OCI-LY3 (cell line): ENCODE measurements around the gene SMPX.

ENCODE experiments used
- H2AFZ ChIP-seq: fragments of 200-600, 300-600 bp; shearing (Covaris generic); 2 replicates; pipeline ENCODE4 v1.6.0; 2014; ENCODE audit warnings: antibody characterized with exemption, low read depth, low read length
- H3K27ac ChIP-seq: fragments of 200-600, 300-600 bp; sonication (generic); 2 replicates; pipeline ENCODE4 v1.5.1; 2014; ENCODE audit warnings: mild to moderate bottlenecking, low read length, moderate library complexity, mixed read lengths
- H3K27me3 ChIP-seq: fragments of 200-600, 300-600 bp; sonication (generic); 2 replicates; pipeline ENCODE4 v1.6.1; 2014; ENCODE audit warnings: low read depth, low read length, mixed read lengths
- H3K36me3 ChIP-seq: fragments of 200-600, 300-600 bp; sonication (generic); replicated peaks from 2 replicates; pipeline ENCODE3; 2014; ENCODE audit warnings: low read depth, low read length, mixed read lengths
- H3K4me1 ChIP-seq: fragments of 300-600, 200-600 bp; sonication (generic); 2 replicates; pipeline ENCODE4 v1.6.1; 2014; ENCODE audit warnings: low read length, mixed read lengths
- H3K4me2 ChIP-seq: fragments of 200-600, 300-600 bp; sonication (generic); 2 replicates; pipeline ENCODE4 v1.6.1; 2014; ENCODE audit warnings: low read length, mixed read lengths
- H3K4me3 ChIP-seq: fragments of 300-600, 200-600 bp; sonication (generic); 2 replicates; pipeline ENCODE4 v1.5.1; 2014; ENCODE audit warnings: antibody characterized with exemption, mild to moderate bottlenecking, low read length, moderate library complexity
- H3K79me2 ChIP-seq: fragments of 300-600, 200-600 bp; shearing (Covaris generic); 2 replicates; pipeline ENCODE4 v1.6.1; 2014; ENCODE audit warnings: mild to moderate bottlenecking, low read length, mixed read lengths
- H3K9ac ChIP-seq: fragments of 300-600, 200-600 bp; shearing (Covaris generic); 2 replicates; pipeline ENCODE4 v1.6.0; 2014; ENCODE audit warnings: mild to moderate bottlenecking, low read length, moderate library complexity
- H3K9me3 ChIP-seq: fragments of 200-600, 300-600 bp; shearing (Covaris generic); 2 replicates; pipeline ENCODE4 v1.6.1; 2014; ENCODE audit warnings: low read length, mixed read lengths; ENCODE audit not compliant: insufficient read depth
- H4K20me1 ChIP-seq: fragments of 200-600, 300-600 bp; sonication (generic); 2 replicates; pipeline ENCODE4 v1.6.1; 2016; ENCODE audit warnings: low read length, mixed read lengths; ENCODE audit not compliant: insufficient read depth
- EZH2phosphoT487 ChIP-seq: fragments of 200-600 bp; shearing (Covaris generic); IDR thresholded peaks from 2 replicates; pipeline ENCODE4 v1.6.1; 2018; ENCODE audit warnings: antibody characterized with exemption, mixed run types, low read depth
- TF ChIP-seq, protein P1 (sequence below): fragments of 200-600, 300-600 bp; sonication (generic); IDR thresholded peaks from 2 replicates; pipeline ENCODE4 v1.5.1; 2014; ENCODE audit warnings: antibody characterized with exemption, low read length, low read depth

The SMPX gene

GRCh38 chrX:21741364-21741763 is 16.6 kb downstream of the SMPX start:
- Histone ChIP-seq H3K27me3 (peaks cover 3% of the 10 kb centered on the region), H3K79me2 (no peaks in the 10 kb centered on the region), H3K9me3 (no peaks in the 10 kb centered on the region), H3K4me2 (no peak overlapping the region), H3K27ac (no peak overlapping the region), H3K4me1 (no peaks in the 10 kb centered on the region), H3K4me3 (no peak overlapping the region), H3K36me3 (no peaks in the 10 kb centered on the region), H4K20me1 (no peaks in the 10 kb centered on the region), H2AFZ (no peak overlapping the region), H3K9ac (no peak overlapping the region)
- TF ChIP-seq, protein P1, sequence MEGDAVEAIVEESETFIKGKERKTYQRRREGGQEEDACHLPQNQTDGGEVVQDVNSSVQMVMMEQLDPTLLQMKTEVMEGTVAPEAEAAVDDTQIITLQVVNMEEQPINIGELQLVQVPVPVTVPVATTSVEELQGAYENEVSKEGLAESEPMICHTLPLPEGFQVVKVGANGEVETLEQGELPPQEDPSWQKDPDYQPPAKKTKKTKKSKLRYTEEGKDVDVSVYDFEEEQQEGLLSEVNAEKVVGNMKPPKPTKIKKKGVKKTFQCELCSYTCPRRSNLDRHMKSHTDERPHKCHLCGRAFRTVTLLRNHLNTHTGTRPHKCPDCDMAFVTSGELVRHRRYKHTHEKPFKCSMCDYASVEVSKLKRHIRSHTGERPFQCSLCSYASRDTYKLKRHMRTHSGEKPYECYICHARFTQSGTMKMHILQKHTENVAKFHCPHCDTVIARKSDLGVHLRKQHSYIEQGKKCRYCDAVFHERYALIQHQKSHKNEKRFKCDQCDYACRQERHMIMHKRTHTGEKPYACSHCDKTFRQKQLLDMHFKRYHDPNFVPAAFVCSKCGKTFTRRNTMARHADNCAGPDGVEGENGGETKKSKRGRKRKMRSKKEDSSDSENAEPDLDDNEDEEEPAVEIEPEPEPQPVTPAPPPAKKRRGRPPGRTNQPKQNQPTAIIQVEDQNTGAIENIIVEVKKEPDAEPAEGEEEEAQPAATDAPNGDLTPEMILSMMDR: no peak
- TF ChIP-seq EZH2phosphoT487: no peak

- Histone ChIP-seq H3K9me3 (no peaks in the 10 kb centered on the region), H3K4me2 (no peak overlapping the region), H3K4me1 (no peaks in the 10 kb centered on the region), H3K79me2 (no peaks in the 10 kb centered on the region), H3K36me3 (no peaks in the 10 kb centered on the region), H3K4me3 (no peak overlapping the region), H2AFZ (no peak overlapping the region), H3K27ac (no peak overlapping the region), H4K20me1 (no peaks in the 10 kb centered on the region), H3K27me3 (no peaks in the 10 kb centered on the region), H3K9ac (no peak overlapping the region)
- TF ChIP-seq EZH2phosphoT487: no peak
- TF ChIP-seq, protein P1: no peak
These were observed 17.3 kb downstream of the SMPX start for GRCh38 chrX:21740329-21741274.

GRCh38 chrX:21738950-21739287 is 19.0 kb downstream of the SMPX start:
- H3K9ac ChIP-seq: no peak overlapping the region
- H3K4me2 ChIP-seq: no peak overlapping the region
- no peaks in the 10 kb centered on the region for H3K79me2 ChIP-seq
- TF ChIP-seq, protein P1: no peak
- no peak for TF ChIP-seq EZH2phosphoT487
- H3K9me3 ChIP-seq: no peaks in the 10 kb centered on the region
- H3K4me1 ChIP-seq: no peaks in the 10 kb centered on the region
- peaks cover 7% of the 10 kb centered on the region for H3K27me3 ChIP-seq
- no peak overlapping the region for H3K4me3 ChIP-seq
- H3K27ac ChIP-seq: no peak overlapping the region
- H4K20me1 ChIP-seq: no peaks in the 10 kb centered on the region
- H3K36me3 ChIP-seq: no peaks in the 10 kb centered on the region
- no peak overlapping the region for H2AFZ ChIP-seq

DNA sequence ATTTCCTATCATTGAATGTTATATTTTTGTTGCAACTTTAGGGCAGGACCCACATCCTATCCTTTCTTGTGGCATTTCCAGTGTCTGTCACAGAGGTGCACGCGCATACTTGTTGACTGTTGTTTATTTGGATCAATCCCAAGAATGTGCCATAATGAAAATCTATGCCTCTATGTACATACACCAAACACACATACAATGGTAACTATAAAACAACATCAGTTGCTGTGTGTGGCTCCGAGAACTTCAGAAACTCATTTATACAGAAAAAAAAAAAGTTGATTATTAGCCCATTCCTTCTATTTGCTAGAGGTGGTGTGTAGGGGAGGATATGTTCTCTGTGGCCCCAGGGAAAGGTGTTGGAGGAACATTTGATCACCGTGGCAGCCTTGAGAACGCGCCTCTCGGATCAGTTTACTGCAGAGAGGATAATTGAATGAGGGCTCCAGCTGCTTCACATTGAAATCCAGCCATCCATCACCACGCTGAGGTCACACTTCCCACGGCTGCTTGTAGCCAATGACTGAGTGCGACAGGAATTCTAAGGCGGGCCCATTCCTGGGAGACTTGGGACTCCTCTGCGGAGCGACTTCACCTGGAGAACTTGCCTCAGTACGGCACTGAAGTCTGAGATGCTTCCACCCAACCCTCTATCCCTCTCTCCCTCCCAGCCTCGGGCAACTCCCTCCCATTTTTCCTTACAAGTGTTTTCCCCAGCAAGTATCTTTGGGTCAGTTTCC is 19.5 kb downstream of the SMPX start:
- peaks cover 11% of the 10 kb centered on the region for H3K27me3 ChIP-seq
- no peak overlapping the region for H3K9ac ChIP-seq
- TF ChIP-seq, protein P1: no peak
- TF ChIP-seq EZH2phosphoT487: no peak
- H3K27ac ChIP-seq: no peak overlapping the region
- H2AFZ ChIP-seq: no peak overlapping the region
- no peak overlapping the region for H3K4me2 ChIP-seq
- no peaks in the 10 kb centered on the region for H3K36me3 ChIP-seq
- no peaks in the 10 kb centered on the region for H4K20me1 ChIP-seq
- no peaks in the 10 kb centered on the region for H3K79me2 ChIP-seq
- H3K9me3 ChIP-seq: no peaks in the 10 kb centered on the region
- no peaks in the 10 kb centered on the region for H3K4me1 ChIP-seq
- H3K4me3 ChIP-seq: no peak overlapping the region
